ENCODE measurements around the gene TMEM8B.
A peak's percentile ranks its signal among the peaks of the same experiment; 100 is the strongest.

TMEM8B gene

GRCh38 chr9:35909687-35910612, 80.9 kb downstream of the TMEM8B start:
- no peak for TF ChIP-seq EZH2phosphoT487 (IDR thresholded peaks at IDR 0.05; ENCODE audit: borderline replicate concordance, low read length)
- TF ChIP-seq CTCF (IDR thresholded peaks at IDR 0.05; ENCODE audit: low read depth, low read length, poor library complexity, severe bottlenecking): no peak
- H3K79me2 ChIP-seq (ENCODE audit: control insufficient read depth, low read length): no peaks in the 10 kb centered on the region
- H3K27me3 ChIP-seq (ENCODE audit: control insufficient read depth, low read length): peaks cover 15% of the 10 kb centered on the region
- H3K27ac ChIP-seq (ENCODE audit: low read depth, low read length): no peak overlapping the region
- H3K36me3 ChIP-seq (ENCODE audit: control insufficient read depth, low read length): no peaks in the 10 kb centered on the region
- H3K9me2 ChIP-seq (replicated peaks; ENCODE audit: control insufficient read depth, low read length): no peaks in the 10 kb centered on the region
- H3F3A ChIP-seq (ENCODE audit: control insufficient read depth, insufficient read depth): 0 out of 2 replicates have a peak, but pooled peaks cover 2% of the 10 kb centered on the region
- no peak overlapping the region for H3K4me2 ChIP-seq (ENCODE audit: low read length)
- no peaks in the 10 kb centered on the region for H3K9me3 ChIP-seq (ENCODE audit: control insufficient read depth, insufficient read depth, low read length)
- H3K4me1 ChIP-seq (ENCODE audit: control insufficient read depth, low read length): peaks cover 3% of the 10 kb centered on the region; the same call in 1 of the 2 replicates
- no peaks in the 10 kb centered on the region for H4K20me1 ChIP-seq (ENCODE audit: control insufficient read depth, insufficient read depth, low read depth, low read length)
- no peak overlapping the region for H3K4me3 ChIP-seq (ENCODE audit: low read length)

- H3K27me3 ChIP-seq (ENCODE audit: control insufficient read depth, low read length): peaks cover 7% of the 10 kb centered on the region
- peak; percentile 65 for TF ChIP-seq CTCF (IDR thresholded peaks at IDR 0.05; ENCODE audit: low read depth, low read length, poor library complexity, severe bottlenecking)
- TF ChIP-seq EZH2phosphoT487 (IDR thresholded peaks at IDR 0.05; ENCODE audit: borderline replicate concordance, low read length): no peak
- H3K36me3 ChIP-seq (ENCODE audit: control insufficient read depth, low read length): no peaks in the 10 kb centered on the region
- H3F3A ChIP-seq (ENCODE audit: control insufficient read depth, insufficient read depth): 0 out of 2 replicates have a peak, but pooled peaks cover 2% of the 10 kb centered on the region
- H3K4me3 ChIP-seq (ENCODE audit: low read length): no peak overlapping the region
- no peaks in the 10 kb centered on the region for H3K9me3 ChIP-seq (ENCODE audit: control insufficient read depth, insufficient read depth, low read length)
- no peaks in the 10 kb centered on the region for H3K79me2 ChIP-seq (ENCODE audit: control insufficient read depth, low read length)
- H3K4me2 ChIP-seq (ENCODE audit: low read length): no peak overlapping the region
- peaks cover 3% of the 10 kb centered on the region; the same call in 1 of the 2 replicates for H3K4me1 ChIP-seq (ENCODE audit: control insufficient read depth, low read length)
- no peaks in the 10 kb centered on the region for H4K20me1 ChIP-seq (ENCODE audit: control insufficient read depth, insufficient read depth, low read depth, low read length)
- H3K9me2 ChIP-seq (replicated peaks; ENCODE audit: control insufficient read depth, low read length): no peaks in the 10 kb centered on the region
- no peak overlapping the region for H3K27ac ChIP-seq (ENCODE audit: low read depth, low read length)
Measured at GRCh38 chr9:35910613-35911359, 81.8 kb downstream of the TMEM8B start.

GRCh38 chr9:35911690-35912089, 82.7 kb downstream of the TMEM8B start:
- Histone ChIP-seq H3F3A (ENCODE audit: control insufficient read depth, insufficient read depth) (0 out of 2 replicates have a peak, but pooled peaks cover 2% of the 10 kb centered on the region), H3K4me2 (ENCODE audit: low read length) (no peak overlapping the region), H3K4me3 (ENCODE audit: low read length) (no peak overlapping the region), H3K4me1 (ENCODE audit: control insufficient read depth, low read length) (peaks cover 3% of the 10 kb centered on the region; the same call in 1 of the 2 replicates), H3K79me2 (ENCODE audit: control insufficient read depth, low read length) (no peaks in the 10 kb centered on the region), H3K9me2 (replicated peaks; ENCODE audit: control insufficient read depth, low read length) (no peaks in the 10 kb centered on the region), H3K9me3 (ENCODE audit: control insufficient read depth, insufficient read depth, low read length) (no peaks in the 10 kb centered on the region), H3K36me3 (ENCODE audit: control insufficient read depth, low read length) (no peaks in the 10 kb centered on the region), H4K20me1 (ENCODE audit: control insufficient read depth, insufficient read depth, low read depth, low read length) (no peaks in the 10 kb centered on the region), H3K27ac (ENCODE audit: low read depth, low read length) (no peak overlapping the region), H3K27me3 (ENCODE audit: control insufficient read depth, low read length) (0 out of 2 replicates have a peak, but pooled peaks cover 5% of the 10 kb centered on the region)
- no peak for TF ChIP-seq CTCF (IDR thresholded peaks at IDR 0.05; ENCODE audit: low read depth, low read length, poor library complexity, severe bottlenecking)
- TF ChIP-seq EZH2phosphoT487 (IDR thresholded peaks at IDR 0.05; ENCODE audit: borderline replicate concordance, low read length): no peak

All from DOHH2 (cell line).